Loucy (cell line): ENCODE measurements around the gene MAP4K2.

Source experiments
- EZH2phosphoT487 ChIP-seq: fragments of 200-600 bp; IDR thresholded peaks from 2 replicates; pipeline ENCODE4 v1.6.1; 2018; ENCODE audit warnings: antibody characterized with exemption, mild to moderate bottlenecking, moderate library complexity, borderline replicate concordance
- TF ChIP-seq, protein P1 (sequence below): fragments of 200-600 bp; sonication (generic); conservative IDR thresholded peaks from 2 replicates; pipeline ENCODE4 v1.5.1; 2014; ENCODE audit warnings: mild to moderate bottlenecking, antibody characterized with exemption, low read length

DNA sequence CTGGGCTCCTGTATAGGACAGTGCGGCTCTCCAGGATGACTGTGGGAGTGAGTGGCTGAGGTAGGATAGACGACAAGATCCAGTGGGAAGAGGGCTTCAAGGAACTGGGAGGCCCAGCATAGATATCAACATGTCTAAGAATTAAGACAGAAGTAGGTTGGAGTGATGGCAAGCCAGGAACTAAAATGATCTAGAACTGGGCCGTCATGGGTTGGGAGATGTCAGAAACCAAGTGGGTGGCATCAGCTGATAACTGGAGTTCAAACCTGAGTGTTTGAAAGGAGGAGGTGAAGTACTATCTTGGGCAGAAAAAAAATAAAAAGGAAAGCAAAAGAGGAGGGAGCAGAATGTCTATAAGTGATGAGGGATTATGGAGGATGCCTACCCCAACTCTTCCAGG lies 14.5 kb upstream of the MAP4K2 start:
- TF ChIP-seq, protein P1, sequence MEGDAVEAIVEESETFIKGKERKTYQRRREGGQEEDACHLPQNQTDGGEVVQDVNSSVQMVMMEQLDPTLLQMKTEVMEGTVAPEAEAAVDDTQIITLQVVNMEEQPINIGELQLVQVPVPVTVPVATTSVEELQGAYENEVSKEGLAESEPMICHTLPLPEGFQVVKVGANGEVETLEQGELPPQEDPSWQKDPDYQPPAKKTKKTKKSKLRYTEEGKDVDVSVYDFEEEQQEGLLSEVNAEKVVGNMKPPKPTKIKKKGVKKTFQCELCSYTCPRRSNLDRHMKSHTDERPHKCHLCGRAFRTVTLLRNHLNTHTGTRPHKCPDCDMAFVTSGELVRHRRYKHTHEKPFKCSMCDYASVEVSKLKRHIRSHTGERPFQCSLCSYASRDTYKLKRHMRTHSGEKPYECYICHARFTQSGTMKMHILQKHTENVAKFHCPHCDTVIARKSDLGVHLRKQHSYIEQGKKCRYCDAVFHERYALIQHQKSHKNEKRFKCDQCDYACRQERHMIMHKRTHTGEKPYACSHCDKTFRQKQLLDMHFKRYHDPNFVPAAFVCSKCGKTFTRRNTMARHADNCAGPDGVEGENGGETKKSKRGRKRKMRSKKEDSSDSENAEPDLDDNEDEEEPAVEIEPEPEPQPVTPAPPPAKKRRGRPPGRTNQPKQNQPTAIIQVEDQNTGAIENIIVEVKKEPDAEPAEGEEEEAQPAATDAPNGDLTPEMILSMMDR = no peak
- TF ChIP-seq EZH2phosphoT487 = no peak
